Loucy (cell line): ENCODE data around the gene PAXIP1.

ENCODE experiments used
- CTCF ChIP-seq: fragments of 200-600 bp; sonication (generic); conservative IDR thresholded peaks from 2 replicates; pipeline ENCODE4 v1.5.1; 2014; ENCODE audit warnings: mild to moderate bottlenecking, antibody characterized with exemption, low read length
- EZH2phosphoT487 ChIP-seq: fragments of 200-600 bp; IDR thresholded peaks from 2 replicates; pipeline ENCODE4 v1.6.1; 2018; ENCODE audit warnings: antibody characterized with exemption, mild to moderate bottlenecking, moderate library complexity, borderline replicate concordance

GRCh38 chr7:154916856-154917807, 85.8 kb downstream of the PAXIP1 start:
- TF ChIP-seq CTCF (no peak), EZH2phosphoT487 (no peak)
